ENCODE results near the gene GMCL2. TPM values are rescaled to one million over a fixed set of nuclear protein-coding genes. Genes with fewer than 3 reads are reported as not detected.

Gene GMCL2
- total and polyA plus RNA-seq, 12 donors = not detected

- Histone ChIP-seq H3K27me3 (no peaks in the 10 kb centered on the region), H3K9me3 (replicated peaks in 1 of 3) (no peaks in the 10 kb centered on the region), H3K27ac (no peak overlapping the region), H3K4me3 (no peak overlapping the region), H3K36me3 (replicated peaks in 1 of 2) (no peaks in the 10 kb centered on the region), H3K4me1 (replicated peaks in 1 of 2) (no peaks in the 10 kb centered on the region)
- 75 to 86% (median 77%) methylated on average over 8 of the region's 8 CpGs for WGBS, 4 donors
- no peak for DNase-seq
- TF ChIP-seq CTCF (IDR thresholded peaks at IDR 0.05) (no peak), POLR2A (IDR thresholded peaks at IDR 0.05) (no peak)
- intact Hi-C loops (cut with DNase I) = no loop called here
These were observed 6.2 kb upstream of the GMCL2 start for GRCh38 chr5:178193251-178193809.

- Histone ChIP-seq H3K36me3 (replicated peaks in 1 of 2) (no peaks in the 10 kb centered on the region), H3K27ac (no peak overlapping the region), H3K4me3 (no peak overlapping the region), H3K9me3 (replicated peaks in 1 of 3) (no peaks in the 10 kb centered on the region), H3K27me3 (no peaks in the 10 kb centered on the region), H3K4me1 (replicated peaks in 1 of 2) (no peaks in the 10 kb centered on the region)
- intact Hi-C loops (cut with DNase I) = no loop called here
- DNase-seq = no peak
- TF ChIP-seq POLR2A (IDR thresholded peaks at IDR 0.05) (no peak), CTCF (IDR thresholded peaks at IDR 0.05) (no peak)
- 85 to 91% (median 91%) methylated on average over 7 of the region's 7 CpGs for WGBS, 4 donors
These were observed 5.6 kb upstream of the GMCL2 start for GRCh38 chr5:178192787-178193186.

GRCh38 chr5:178192244-178192643 is 5.1 kb upstream of the GMCL2 start:
- 30 to 54% (median 35%) methylated on average over 2 of the region's 2 CpGs for WGBS, 4 donors
- TF ChIP-seq CTCF (IDR thresholded peaks at IDR 0.05) (no peak), POLR2A (IDR thresholded peaks at IDR 0.05) (no peak)
- Histone ChIP-seq H3K4me3 (no peak overlapping the region), H3K4me1 (replicated peaks in 1 of 2) (no peaks in the 10 kb centered on the region), H3K27me3 (no peaks in the 10 kb centered on the region), H3K9me3 (replicated peaks in 1 of 3) (no peaks in the 10 kb centered on the region), H3K27ac (no peak overlapping the region), H3K36me3 (replicated peaks in 1 of 2) (no peaks in the 10 kb centered on the region)
- DNase-seq = no peak
- intact Hi-C loops (cut with DNase I) = no loop called here

GRCh38 chr5:178191661-178192060 is 4.5 kb upstream of the GMCL2 start:
- Histone ChIP-seq H3K27me3 (no peaks in the 10 kb centered on the region), H3K4me3 (no peak overlapping the region), H3K36me3 (replicated peaks in 1 of 2) (no peaks in the 10 kb centered on the region), H3K9me3 (replicated peaks in 1 of 3) (no peaks in the 10 kb centered on the region), H3K27ac (no peak overlapping the region), H3K4me1 (replicated peaks in 1 of 2) (no peaks in the 10 kb centered on the region)
- intact Hi-C loops (cut with DNase I) = no loop called here
- WGBS, 4 donors = 65 to 86% (median 72%) methylated on average over 4 of the region's 4 CpGs
- no peak for DNase-seq
- TF ChIP-seq CTCF (IDR thresholded peaks at IDR 0.05) (no peak), POLR2A (IDR thresholded peaks at IDR 0.05) (no peak)
